HUES64 (cell line): ENCODE measurements around the gene ANKRD44.

Experiments
- H3K27ac ChIP-seq: 2 replicates; pipeline ENCODE4 v1.7.0; 2013; ENCODE audit warnings: low read depth, low read length, inconsistent platforms
- H3K27me3 ChIP-seq: 2 replicates; pipeline ENCODE4 v1.6.1; 2013; ENCODE audit warnings: mild to moderate bottlenecking, low read length; ENCODE audit not compliant: insufficient read depth
- H3K36me3 ChIP-seq: 2 replicates; pipeline ENCODE4 v1.6.1; 2013; ENCODE audit warnings: mild to moderate bottlenecking, low read length; ENCODE audit not compliant: insufficient read depth
- H3K4me1 ChIP-seq: 2 replicates; pipeline ENCODE4 v1.6.1; 2013; ENCODE audit warnings: mild to moderate bottlenecking, low read length, moderate library complexity; ENCODE audit not compliant: insufficient read depth
- H3K4me3 ChIP-seq: 2 replicates; pipeline ENCODE4 v1.5.1; 2013; ENCODE audit warnings: mild to moderate bottlenecking, low read length, moderate library complexity
- H3K9ac ChIP-seq: 2 replicates; pipeline ENCODE4 v1.6.1; 2013; ENCODE audit warnings: mild to moderate bottlenecking, low read depth, low read length
- H3K9me3 ChIP-seq: 2 replicates; pipeline ENCODE4 v1.6.1; 2013; ENCODE audit warnings: low read depth, low read length; ENCODE audit not compliant: insufficient read depth
- WGBS: fragments of 150-250, 120-280 bp; methylation state at CpG from one replicate; pipeline ENCODE4 v1.1.7; 2013; ENCODE audit warnings: missing lambda C conversion rate; 5-methylcytosine and 5-hydroxymethylcytosine counted together

Gene ANKRD44

DNA sequence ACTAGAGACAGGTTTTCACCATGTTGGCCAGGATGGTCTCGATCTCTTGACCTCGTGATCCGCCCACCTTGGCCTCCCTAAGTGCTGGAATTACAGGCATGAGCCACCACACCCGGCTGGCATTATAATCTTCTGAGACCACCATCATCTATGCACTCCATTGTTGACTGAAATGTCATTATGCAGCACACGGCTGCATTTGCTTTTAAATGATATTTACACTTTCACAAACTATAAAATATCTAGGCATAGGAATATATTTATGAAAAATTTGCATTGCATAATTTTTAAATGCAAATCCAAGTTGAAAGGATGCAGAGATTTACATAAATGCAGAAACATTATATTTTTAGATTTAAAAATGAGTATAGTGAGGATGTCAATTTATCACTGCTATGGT lies 30.0 kb upstream of the ANKRD44 start:
- H3K36me3 ChIP-seq, result no peaks in the 10 kb centered on the region
- no peak overlapping the region for H3K4me3 ChIP-seq
- 94% methylated on average over 5 of the region's 5 CpGs for WGBS
- no peak overlapping the region for H3K27ac ChIP-seq
- H3K27me3 ChIP-seq, result no peaks in the 10 kb centered on the region
- no peaks in the 10 kb centered on the region for H3K9me3 ChIP-seq
- no peaks in the 10 kb centered on the region for H3K4me1 ChIP-seq
- no peak overlapping the region for H3K9ac ChIP-seq

DNA sequence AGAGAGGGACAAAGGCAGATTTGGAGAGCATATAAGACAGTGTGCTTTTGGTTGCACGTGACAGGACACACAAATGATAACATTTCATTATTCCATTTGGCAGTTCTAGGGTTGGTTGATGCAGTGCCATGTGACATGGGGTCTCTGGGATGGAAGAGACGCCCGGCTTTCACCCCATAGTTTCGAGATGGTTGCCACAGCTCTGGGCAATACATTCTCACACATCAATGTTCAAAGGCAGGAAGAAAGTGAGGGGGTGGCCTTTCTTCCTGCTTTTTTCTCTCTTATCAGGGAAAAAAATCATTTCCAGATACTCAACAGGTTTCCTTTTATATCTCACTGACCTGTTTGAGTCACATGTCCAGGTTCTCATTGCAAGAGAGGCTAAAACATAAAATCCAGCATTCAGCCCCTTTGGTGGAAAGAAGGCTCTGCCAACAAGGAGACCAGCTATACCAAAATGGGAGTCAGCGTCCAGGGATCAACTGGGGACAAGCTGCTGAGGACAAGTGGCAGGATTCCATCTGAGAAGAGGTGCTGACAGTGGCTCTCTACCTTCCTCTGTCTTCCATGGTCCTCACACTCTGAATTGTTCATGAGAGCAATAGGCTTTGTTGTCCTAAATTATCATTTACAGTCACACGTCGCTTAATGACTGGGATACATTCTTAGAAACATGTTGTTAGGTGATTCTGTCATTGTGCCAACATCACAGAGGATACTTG lies 29.1 kb upstream of the ANKRD44 start:
- Histone ChIP-seq H3K27me3 (no peaks in the 10 kb centered on the region), H3K9me3 (no peaks in the 10 kb centered on the region), H3K27ac (no peak overlapping the region), H3K36me3 (no peaks in the 10 kb centered on the region), H3K4me1 (no peaks in the 10 kb centered on the region), H3K4me3 (no peak overlapping the region), H3K9ac (no peak overlapping the region)
- 94% methylated on average over 6 of the region's 7 CpGs for WGBS

DNA sequence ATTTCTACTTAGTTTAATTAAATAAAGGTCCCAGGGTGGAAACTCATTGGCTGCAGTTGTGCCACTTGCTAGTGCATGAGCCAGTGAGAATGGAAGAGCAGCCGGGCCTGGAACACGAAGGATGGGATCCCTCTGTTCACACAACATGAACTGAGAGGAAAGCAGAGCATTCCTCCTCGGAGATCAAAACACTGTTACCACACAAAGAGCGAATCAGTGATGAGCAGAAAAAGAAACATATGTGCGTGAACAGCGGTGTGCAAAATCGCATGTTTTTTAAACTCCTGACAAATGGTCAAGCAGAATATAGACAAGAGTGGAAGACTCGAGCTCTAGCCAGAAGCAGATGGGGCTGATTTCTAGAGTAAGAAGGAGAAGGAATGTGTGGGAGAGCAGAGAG lies 28.4 kb upstream of the ANKRD44 start:
- Histone ChIP-seq H3K27me3 (no peaks in the 10 kb centered on the region), H3K4me3 (no peak overlapping the region), H3K27ac (no peak overlapping the region), H3K9ac (no peak overlapping the region), H3K36me3 (no peaks in the 10 kb centered on the region), H3K9me3 (no peaks in the 10 kb centered on the region), H3K4me1 (no peaks in the 10 kb centered on the region)
- 88% methylated on average over 8 of the region's 8 CpGs for WGBS

DNA sequence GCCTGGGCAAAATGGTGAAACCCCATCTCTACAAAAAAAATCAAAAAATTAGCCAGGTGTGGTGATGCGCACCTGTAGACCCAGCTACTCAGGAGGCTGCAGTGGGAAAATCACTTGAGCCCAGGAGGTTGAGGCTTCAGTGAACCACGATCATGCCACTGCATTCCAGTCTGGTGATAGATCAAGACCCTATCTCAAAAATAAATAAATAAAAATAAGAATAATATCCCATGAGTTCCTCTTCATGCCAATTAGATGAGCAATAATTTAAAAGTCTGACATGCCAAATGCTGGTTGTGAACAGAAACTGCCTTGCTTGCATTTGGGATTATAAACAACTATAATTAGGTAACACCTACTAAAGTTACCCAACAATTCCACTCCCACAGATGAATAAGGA lies 22.1 kb upstream of the ANKRD44 start:
- Histone ChIP-seq H3K4me1 (no peaks in the 10 kb centered on the region), H3K27ac (no peak overlapping the region), H3K27me3 (no peaks in the 10 kb centered on the region), H3K9ac (no peak overlapping the region), H3K4me3 (no peak overlapping the region), H3K36me3 (no peaks in the 10 kb centered on the region), H3K9me3 (no peaks in the 10 kb centered on the region)
- 81% methylated on average over 2 of the region's 2 CpGs for WGBS

DNA sequence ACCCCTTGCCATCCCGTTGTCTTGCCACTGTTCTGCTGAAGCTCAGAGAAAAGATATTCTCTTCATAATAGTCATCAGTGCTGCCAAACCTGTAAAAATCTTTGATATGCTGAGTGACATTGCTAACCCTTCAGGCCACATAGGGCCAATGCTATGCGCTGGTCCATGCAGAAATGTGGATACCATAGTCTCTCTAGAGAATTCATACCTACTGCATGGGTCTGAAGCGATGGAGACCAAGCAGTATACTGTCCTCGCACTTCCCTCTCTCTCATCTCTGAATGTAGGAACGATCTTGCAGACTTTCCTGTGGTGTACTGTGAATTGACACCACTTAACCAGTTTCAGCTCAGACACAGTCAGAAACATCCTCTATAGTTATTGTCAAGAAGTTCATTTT lies 17.9 kb upstream of the ANKRD44 start:
- Histone ChIP-seq H3K4me3 (no peak overlapping the region), H3K9me3 (no peaks in the 10 kb centered on the region), H3K27me3 (no peaks in the 10 kb centered on the region), H3K36me3 (no peaks in the 10 kb centered on the region), H3K4me1 (no peaks in the 10 kb centered on the region), H3K9ac (no peak overlapping the region), H3K27ac (no peak overlapping the region)
- WGBS, result 93% methylated on average over 5 of the region's 5 CpGs

DNA sequence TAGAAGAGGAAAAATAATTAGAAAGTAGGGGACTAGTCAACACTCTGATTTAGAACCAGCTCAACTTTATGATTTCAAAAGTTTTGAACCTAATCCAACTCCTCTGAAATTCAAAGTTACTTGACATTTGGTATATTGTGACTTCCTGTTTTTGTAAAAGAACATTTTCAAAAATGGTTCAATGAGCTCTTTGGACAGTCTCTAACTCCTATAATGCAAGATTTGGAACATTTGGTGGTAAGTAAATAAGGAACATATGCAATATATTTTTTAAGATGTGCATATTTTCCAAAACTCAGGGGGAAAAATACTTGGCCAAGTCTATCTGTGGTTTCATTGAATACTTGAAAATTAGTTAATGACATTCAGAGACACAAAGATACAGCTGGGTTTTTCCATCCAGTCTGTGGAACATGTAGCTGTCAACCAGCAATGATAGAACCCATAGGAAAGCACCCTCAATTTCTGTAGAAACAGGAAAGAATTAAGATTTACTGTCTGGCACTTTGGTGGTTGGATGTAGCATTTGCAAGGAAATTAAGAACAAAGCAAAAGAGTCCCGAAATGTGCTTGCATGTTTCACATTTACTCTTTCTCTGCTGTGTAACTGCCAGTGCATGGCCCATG lies 17.0 kb upstream of the ANKRD44 start:
- no peak overlapping the region for H3K4me3 ChIP-seq
- H3K9ac ChIP-seq, result no peak overlapping the region
- H3K27ac ChIP-seq, result no peak overlapping the region
- no peaks in the 10 kb centered on the region for H3K4me1 ChIP-seq
- 93% methylated on average over 1 of the region's 1 CpG for WGBS
- H3K36me3 ChIP-seq, result no peaks in the 10 kb centered on the region
- no peaks in the 10 kb centered on the region for H3K27me3 ChIP-seq
- no peaks in the 10 kb centered on the region for H3K9me3 ChIP-seq

DNA sequence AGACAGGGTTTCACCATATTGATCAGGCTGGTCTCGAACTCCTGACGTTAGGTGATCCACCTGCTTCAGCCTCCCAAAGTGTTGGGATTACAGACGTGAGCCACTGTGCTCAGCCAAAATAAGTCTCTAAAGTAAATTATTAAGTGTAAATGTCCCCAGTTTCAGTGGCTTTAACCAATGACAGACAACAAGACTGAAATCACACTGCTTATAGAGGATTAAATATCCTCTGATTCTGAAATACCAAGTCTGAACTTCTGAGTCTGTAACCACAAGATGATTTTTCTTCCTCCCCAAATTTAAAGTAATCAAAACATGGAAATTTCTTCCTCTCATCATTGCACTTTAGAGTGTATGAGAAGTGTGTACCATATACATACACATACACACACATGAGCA lies 16.5 kb upstream of the ANKRD44 start:
- Histone ChIP-seq H3K36me3 (no peaks in the 10 kb centered on the region), H3K27me3 (no peaks in the 10 kb centered on the region), H3K9me3 (no peaks in the 10 kb centered on the region), H3K4me3 (no peak overlapping the region), H3K4me1 (no peaks in the 10 kb centered on the region), H3K9ac (no peak overlapping the region), H3K27ac (no peak overlapping the region)
- WGBS, result 85% methylated on average over 3 of the region's 3 CpGs

DNA sequence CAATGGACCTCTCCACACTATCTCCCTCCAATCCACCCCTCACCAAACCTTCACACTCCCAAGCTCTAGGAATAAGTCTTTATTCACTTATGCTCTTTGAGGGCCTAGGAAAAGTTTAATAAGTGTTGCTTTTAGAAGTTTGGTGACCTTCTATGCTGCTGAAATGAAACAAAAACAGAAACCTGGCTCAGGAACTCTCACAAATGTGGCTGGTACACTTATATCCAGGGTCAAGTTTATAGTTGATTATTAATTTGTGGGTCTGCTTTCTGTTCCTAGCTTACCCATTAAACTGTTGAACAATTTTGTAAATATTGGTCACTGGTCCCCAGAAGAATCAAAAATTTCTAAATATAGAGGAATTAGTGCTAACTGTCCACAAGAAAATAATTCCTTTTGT lies 14.2 kb upstream of the ANKRD44 start:
- no peak overlapping the region for H3K4me3 ChIP-seq
- H3K9me3 ChIP-seq, result no peaks in the 10 kb centered on the region
- no peaks in the 10 kb centered on the region for H3K36me3 ChIP-seq
- H3K9ac ChIP-seq, result no peak overlapping the region
- no peaks in the 10 kb centered on the region for H3K4me1 ChIP-seq
- no peak overlapping the region for H3K27ac ChIP-seq
- H3K27me3 ChIP-seq, result no peaks in the 10 kb centered on the region

DNA sequence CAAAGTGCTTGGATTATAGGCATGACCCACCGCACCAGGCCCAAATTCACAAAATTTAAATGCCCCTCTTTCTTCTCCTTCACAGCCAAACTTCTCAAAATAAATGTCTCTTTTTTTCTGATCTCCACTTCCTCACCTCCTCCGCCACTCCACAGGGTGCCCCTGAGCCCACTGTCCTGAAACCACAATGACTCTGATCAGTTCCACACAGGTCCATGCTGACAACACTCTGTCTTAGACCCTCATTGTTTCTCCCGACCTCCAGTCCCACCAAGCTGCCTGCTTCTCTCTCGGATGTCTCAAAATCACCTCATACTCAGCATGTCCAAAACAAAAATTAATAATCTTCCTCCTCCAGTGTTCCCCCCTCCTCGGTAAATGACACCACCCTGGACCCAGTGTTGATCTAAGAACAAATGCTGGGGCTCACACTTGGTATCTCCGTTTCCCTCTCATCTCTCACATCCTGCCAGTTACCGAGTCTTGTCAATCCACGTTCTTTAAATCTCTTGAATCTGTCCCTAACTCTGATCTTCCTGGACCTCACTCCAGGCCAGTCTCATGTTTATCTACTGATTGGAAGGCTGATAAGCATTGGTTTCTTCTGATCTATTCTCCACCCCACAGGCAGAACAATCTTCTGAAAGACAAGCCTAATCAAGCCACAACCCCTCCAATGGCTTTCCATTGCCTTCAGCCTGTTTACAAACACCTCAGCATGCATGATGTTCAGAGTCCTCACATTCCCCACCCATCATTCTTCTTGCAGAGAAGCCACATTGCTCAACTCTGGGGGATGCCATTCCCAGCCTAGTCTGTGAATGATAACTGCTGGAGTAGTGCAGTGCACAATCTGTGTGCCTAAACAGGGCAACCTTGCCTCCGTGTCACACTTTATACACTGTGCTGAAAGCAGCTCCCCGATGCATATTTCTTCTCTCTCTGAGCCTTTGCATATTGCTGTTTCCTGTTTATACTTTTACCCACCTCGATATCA lies 12.4 kb upstream of the ANKRD44 start:
- H3K27me3 ChIP-seq, result no peaks in the 10 kb centered on the region
- 81% methylated on average over 11 of the region's 11 CpGs for WGBS
- no peaks in the 10 kb centered on the region for H3K4me1 ChIP-seq
- H3K9me3 ChIP-seq, result no peaks in the 10 kb centered on the region
- H3K27ac ChIP-seq, result no peak overlapping the region
- no peak overlapping the region for H3K9ac ChIP-seq
- no peaks in the 10 kb centered on the region for H3K36me3 ChIP-seq
- no peak overlapping the region for H3K4me3 ChIP-seq

DNA sequence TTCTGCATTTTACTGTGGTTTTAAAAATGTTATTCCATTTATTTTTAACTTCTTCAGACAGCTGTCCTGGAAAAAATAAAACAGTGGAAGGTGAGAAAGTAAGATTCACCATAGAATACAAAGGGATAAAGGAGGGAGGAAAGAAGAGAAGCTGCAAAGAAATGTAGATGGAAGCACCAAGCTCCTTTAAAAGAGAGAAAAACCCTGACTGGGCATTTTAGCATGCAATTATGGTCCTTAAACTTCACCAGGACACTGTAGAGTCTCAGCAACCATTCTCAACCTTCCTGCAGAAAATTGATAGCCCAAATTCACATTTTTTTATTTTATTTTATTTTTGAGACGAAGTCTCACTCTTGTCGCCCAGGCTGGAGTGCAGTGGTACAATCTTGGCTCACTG lies 11.6 kb upstream of the ANKRD44 start:
- Histone ChIP-seq H3K9ac (no peak overlapping the region), H3K4me3 (no peak overlapping the region), H3K27ac (no peak overlapping the region), H3K27me3 (no peaks in the 10 kb centered on the region), H3K4me1 (no peaks in the 10 kb centered on the region), H3K9me3 (no peaks in the 10 kb centered on the region), H3K36me3 (no peaks in the 10 kb centered on the region)
- WGBS, result 96% methylated on average over 2 of the region's 2 CpGs

DNA sequence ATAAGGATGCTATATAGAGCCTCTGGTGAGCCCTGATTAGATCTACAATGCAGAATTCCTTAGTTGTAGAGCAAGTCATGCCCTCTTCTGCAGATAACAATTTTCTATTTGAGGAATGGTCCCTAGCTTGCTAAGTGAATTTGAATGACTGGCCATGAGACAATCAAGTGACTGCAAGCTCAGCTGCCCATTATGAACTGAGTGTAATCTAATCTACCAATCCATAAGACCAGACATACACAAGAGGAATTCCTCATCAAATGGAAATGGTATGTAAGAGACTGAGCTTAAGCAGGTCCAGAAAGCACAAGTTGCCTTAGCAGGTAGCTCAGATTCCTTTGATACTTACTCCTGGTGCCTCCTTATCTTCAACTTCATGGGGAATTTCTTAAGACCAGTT lies 4.8 kb upstream of the ANKRD44 start:
- H3K4me3 ChIP-seq, result no peak overlapping the region
- H3K27me3 ChIP-seq, result peaks cover 36% of the 10 kb centered on the region
- no peaks in the 10 kb centered on the region for H3K36me3 ChIP-seq
- no peaks in the 10 kb centered on the region for H3K9me3 ChIP-seq
- no peak overlapping the region for H3K27ac ChIP-seq
- no peak overlapping the region for H3K9ac ChIP-seq
- peaks cover 7% of the 10 kb centered on the region; the same call in 1 of the 2 replicates for H3K4me1 ChIP-seq
